Measurements from ENCODE around the gene AP1S2.

The AP1S2 gene

GRCh38 chrX:15804563-15804962 lies 50.0 kb downstream of the AP1S2 start:
- DNase-seq: no peak

- DNase-seq: no peak
Measured at GRCh38 chrX:15797707-15798106, 56.9 kb downstream of the AP1S2 start.

GRCh38 chrX:15790769-15791290 lies 63.8 kb downstream of the AP1S2 start:
- no peak for DNase-seq

- peak; percentile 31 to 55 for DNase-seq
Measured at GRCh38 chrX:15789979-15790768, 64.4 kb downstream of the AP1S2 start, which contains the start of gene ZRSR2. TSS of gene ZRSR2 (plus strand) at chrX:15790484. CDS start at chrX:15790496, 12 bp downstream.

GRCh38 chrX:15786915-15787314 lies 67.7 kb downstream of the AP1S2 start:
- DNase-seq: no peak

- no peak for DNase-seq
Measured at GRCh38 chrX:15785176-15785750, 69.3 kb downstream of the AP1S2 start.

GRCh38 chrX:15781961-15782699 lies 72.5 kb downstream of the AP1S2 start:
- peak in 1 of 2 donors; percentile 6 for DNase-seq

Measured in bone marrow (tissue), 2 donors.